ENCODE measurements around the gene PRKN.
"Not testable (repeated sequence)": the region's sequence is repeated elsewhere in the genome, so short reads cannot be mapped to it uniquely, and the experiment has no call there.

The PRKN gene

DNA sequence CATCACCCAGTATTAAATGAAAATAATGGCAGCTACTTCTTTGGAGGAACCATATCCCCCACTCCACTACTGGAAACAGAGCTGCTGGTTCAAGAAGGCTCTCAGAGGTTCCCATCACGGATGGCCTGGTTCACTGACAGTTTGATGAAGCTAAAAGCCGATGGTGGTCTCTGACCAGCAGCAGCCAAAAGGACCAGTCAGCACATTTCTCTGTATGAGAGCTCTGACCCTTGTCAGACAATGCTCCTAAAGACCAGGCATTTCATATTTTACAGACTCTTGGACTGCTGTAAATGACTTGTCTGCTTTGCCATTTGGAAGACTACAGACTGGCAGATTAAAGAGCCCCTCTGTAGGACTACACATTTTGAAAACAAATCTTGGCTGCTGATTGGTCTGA is 16.6 kb downstream of the PRKN start:
- no peak for DNase-seq (ENCODE audit: low read depth)

DNA sequence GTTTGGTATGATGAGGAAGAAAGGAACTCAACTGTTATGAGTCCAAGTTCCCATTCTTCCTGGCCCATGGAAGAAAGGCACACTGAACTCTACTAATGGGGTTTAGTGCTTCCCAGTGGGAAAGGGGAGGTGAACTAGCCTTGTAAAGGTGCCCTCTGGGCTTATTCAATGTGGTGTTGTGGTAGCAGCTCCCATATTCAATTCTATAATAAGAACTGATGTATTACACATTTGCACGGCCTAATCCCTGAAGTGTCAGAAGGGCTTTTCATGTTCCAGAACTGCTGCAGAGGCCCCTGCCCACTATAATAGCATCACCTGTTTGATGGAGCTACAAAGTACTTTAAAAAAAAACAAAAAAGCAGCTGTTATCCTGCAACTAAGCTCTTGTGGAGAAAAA is 17.1 kb downstream of the PRKN start:
- DNase-seq (ENCODE audit: low read depth): no peak

DNA sequence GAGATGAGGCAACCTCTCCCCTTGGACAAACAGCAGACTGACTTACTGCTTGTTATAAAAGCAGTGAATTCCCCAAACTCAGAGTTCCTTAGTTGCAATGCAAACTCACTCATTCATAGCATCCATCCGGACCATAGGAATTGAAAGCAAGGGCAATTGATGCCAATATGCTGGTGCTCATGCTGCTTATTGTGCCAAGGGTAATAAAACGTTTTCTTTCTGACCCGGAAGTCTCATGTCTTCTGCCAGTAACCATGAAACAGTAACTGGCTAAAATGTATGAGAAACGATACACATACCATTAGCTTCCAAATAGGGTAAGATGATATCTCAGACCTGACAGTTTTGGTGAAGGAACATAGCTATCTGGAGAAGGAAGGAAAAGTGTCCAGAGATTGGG is 18.1 kb downstream of the PRKN start:
- DNase-seq (ENCODE audit: low read depth): no peak

DNA sequence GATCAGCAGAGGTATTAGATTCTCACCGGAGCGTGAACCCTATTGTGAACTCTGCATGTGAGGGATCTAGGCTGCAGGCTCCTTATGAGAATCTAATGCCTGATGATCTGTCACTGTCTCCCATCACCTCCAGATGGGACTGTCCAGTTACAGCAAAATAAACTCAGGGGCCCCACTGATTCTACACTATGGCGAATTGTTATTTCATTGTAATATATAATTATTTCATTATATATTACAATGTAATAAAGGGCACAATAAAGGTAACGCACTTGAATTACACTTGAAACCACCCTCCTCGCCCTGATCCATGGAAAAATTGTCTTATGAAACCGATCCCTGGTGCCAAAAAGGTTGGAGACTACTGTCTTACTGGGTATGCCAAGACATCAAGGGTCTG is 18.6 kb downstream of the PRKN start:
- no peak for DNase-seq (ENCODE audit: low read depth)

DNA sequence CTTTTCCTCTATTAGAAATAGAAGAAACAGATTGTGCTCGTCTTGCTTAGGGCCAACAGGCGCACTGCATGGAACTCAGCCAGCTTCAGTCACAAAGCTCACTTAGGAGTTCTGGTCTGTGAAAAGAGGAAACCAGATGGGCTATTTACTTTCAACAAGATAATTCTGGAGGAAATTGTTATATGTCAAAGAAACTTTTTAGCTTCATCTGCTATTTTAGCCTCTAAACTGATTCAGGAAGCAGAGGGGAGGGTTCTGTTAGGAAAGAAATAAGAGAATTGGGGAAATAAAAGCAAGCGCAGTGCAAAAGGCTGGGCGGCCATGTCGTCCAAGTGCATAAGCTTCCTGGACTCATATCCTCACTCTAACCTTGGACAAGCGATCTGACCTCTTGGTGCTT is 21.3 kb downstream of the PRKN start:
- DNase-seq (ENCODE audit: low read depth): no peak

DNA sequence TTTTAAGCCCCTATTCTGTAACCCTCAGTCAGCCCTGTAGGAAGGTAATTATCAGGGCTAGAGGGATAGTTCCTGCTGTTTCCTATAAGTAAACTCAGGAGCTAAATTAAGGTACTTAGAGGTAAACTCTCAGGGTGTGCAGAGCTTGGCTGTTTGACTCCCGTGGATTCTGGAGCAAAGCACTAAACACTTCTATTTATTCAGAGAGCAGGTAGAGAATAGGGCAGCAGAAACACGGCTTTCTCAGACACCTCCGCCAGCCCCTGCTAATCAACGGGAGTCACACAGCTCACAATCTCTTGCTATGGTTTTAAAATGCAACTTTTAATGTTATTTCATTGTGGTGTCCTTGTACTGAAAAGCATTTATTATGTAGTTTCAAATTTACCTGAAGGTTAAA is 21.8 kb downstream of the PRKN start:
- DNase-seq (ENCODE audit: low read depth): no peak

DNA sequence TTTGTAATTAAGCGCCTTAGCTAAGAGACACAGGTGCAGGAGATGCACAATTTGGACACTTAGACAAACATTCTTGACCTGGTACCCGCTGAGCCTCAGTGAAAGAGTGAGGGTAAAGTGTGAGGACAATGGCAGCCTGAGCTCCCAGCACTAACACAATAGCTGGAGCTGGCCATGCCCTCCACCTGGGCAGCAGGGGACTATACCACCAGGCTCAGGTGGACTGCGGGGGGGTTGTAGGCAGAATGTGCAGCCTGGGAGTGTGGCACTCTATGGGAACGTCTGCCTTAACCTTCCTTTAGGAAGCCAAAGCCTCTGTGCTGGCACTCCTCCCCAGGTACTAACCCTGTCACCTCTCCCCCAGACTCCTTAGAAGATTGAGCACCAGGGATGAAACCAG is 23.6 kb downstream of the PRKN start:
- no peak for DNase-seq (ENCODE audit: low read depth)

DNA sequence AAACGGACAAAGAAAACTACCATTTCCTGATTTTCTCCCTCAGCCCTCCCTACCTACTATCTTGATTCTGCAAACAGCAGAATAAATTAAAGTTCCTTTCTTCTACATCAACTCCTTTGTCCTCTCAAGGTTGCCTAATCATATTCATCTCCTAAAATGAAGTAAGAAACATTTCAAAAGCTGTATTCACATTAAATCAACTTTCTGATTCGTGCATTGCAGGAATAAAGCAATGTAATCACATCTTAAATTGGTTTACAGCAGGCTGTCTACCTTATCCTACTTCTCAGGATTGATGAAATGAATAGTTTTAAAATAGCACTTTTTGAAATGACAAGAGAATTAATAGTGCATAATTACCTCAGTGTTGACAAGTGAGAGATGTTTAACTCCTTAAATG is 25.1 kb downstream of the PRKN start:
- DNase-seq (ENCODE audit: low read depth): no peak

DNA sequence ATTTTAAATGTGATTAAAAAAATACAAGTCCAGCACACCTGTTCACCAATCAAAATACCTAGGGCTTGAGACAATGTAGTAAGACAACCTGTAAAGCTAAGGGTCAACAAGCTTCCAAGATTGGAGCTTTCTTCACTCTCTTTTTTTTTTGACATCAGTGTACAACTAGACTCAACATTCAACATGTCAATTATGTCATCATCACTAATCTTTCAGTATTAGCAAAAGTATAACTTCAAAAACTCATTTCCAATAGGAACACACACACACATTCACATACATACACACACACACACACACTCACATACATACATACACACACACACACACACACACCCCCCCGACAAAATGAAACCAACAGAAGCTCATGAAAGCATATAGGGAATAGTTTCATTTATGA is 26.0 kb downstream of the PRKN start:
- no peak for DNase-seq (ENCODE audit: low read depth)

DNA sequence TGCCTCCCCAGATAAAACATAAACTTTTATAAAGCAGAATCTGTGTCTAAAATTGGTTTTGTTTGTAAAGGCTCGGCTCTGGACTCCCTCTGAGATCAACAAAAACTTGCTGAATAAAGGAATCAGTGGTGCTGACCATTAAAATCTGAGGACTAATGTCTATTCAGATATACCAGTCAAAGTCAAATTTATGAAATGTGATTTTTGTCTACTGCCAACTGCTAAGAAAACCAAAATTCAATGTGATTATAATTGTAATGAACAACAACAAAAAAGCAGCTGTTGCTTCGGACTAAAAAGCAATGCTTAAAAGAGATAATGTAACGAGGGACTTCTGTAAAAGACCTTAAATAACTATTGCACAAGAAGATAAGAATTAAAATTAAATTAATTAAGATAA is 26.6 kb downstream of the PRKN start:
- DNase-seq (ENCODE audit: low read depth): no peak

DNA sequence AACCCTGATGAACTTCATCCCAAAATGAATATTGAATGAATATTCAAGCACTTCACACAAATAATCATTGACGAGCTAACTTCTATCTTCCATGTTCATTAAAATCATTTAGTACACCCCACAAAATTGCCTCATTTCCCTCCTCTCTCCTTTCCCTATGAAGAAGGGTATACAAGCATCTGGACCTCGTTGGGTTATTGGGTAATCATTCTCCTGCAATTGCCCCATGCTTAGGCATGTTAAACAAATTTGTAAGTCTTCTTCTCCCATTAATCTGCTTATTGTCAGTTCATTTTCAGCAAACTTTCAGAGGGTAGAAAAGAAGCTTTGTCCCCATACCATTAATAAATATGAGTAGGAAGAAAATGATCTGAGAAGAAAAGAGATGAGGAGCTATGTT is 27.6 kb downstream of the PRKN start:
- DNase-seq (ENCODE audit: low read depth): no peak

DNA sequence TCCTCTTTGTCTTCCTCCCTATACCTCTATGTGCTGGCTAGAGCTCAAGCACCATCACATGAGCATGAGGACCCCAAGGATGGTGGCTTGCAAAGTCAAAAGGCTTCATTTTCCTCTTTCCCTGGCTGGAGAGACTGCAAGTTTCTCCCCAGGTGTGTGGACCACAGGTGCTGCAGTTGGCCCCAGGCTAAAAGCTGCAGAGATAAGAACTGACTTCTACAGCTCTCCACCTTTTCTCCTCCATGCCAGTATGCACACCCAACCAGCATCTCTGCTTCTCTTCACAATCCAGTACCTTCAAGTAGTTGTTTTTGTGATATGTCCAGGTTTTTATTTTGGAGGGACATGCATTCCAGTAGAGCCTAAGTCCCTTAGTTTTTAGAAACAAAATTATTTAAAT is 29.1 kb downstream of the PRKN start:
- DNase-seq (ENCODE audit: low read depth): no peak

DNA sequence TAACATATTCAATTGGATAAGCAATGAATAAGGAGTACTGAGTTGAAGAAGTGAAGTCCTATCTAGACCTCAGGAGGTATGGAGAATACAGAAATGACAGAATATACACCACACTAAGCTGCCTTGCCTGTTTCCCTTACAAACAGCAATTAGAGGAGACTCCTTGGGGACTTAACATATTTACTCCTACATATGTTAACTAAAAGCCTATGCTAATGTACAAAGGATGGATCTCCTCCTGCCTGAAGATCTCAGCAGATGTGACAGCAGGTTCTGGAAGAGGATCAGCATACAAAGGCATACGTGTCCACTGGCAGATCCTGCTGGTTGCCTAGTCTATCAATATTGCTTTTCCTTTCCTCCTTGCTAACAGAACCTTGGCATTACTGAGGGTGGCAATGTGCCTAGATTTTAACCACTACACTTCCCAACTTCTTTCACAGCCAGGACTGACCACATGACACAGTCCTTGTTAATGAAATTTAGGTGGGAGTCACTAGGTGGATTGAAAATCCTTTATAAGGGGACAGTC is 29.6 kb downstream of the PRKN start:
- DNase-seq (ENCODE audit: low read depth): no peak

DNA sequence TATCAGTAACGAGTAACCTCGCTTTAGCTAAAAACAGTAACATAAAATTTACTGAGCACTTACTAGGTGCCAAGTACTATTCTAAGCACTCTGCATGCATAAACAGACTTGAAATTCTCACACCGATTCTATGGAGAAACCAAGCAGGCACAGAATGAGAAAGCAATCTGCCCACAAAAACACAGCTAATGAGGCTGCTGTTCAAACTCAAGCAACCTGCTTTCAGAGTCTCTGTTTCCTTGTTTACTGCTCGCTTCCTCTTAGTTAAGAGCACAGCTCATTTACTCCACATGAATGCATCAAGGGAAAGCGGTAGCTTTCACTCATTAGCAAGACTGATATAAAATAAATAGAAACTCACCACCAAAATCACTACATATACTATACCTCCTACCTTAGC is 37.4 kb downstream of the PRKN start:
- DNase-seq (ENCODE audit: low read depth): no peak

DNA sequence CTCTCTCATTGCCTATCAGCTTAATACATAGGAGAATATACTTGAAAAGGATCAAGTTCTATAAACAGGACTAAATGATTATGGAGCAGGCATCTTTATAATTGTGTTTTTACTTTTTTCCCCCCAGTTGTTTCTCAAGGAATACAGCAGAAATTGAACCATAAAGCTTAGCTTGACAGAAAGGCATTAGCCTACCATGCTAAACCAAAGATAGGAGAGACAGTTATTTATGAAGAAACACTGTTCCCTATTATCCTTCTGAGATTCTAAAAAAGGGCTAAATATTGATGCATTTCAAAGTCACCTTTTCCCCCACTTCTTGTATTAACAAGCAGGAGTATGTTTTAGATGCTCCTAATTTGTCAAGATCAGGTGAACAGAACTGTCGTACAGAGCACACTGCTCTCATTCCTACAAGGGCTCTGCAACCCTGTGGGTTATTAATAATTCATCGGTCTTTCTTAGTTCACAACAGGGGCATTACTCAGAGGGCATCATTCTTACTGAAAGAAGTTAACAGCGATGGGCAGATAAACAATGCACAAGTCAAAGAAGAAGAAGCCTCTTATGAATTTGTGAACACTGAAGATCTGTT is 38.7 kb downstream of the PRKN start:
- no peak for DNase-seq (ENCODE audit: low read depth)

DNA sequence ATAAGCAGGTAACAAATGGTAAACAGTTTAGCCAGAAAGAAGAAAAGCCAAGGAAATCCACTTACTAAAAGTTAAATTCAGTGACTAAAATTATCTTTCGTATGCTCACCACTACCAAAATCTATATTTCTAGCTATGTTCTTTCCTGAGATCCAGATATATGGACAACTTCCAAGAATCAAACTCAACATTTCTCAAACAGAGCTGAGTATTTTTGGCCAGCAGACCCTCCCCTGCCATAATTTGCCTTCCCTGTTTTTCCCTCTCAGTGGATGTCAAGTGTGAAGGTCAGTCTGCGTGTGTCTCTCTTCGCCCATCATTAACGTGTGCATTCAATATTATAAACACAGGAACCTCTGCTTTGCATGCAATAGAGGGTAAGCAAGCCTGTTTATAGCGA is 42.0 kb downstream of the PRKN start:
- DNase-seq (ENCODE audit: low read depth): no peak

DNA sequence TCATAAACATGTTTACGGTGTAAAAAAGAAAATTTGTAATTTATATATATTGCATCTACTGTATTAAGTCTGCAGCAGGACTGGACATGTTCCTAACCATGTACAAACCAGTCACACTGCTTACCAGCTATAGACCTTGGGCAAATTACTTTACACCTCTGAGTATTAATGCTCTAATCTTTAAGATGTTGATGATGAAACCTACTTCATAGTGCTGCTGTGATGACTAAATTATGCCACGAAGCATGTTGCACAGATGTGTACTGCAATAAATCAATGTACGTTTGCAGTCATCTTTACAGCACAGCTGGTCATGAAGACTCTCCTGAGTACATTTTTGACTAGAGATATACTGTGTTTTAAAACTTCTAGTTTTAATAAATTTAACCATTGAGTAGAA is 42.6 kb downstream of the PRKN start:
- DNase-seq (ENCODE audit: low read depth): peak; percentile 49

DNA sequence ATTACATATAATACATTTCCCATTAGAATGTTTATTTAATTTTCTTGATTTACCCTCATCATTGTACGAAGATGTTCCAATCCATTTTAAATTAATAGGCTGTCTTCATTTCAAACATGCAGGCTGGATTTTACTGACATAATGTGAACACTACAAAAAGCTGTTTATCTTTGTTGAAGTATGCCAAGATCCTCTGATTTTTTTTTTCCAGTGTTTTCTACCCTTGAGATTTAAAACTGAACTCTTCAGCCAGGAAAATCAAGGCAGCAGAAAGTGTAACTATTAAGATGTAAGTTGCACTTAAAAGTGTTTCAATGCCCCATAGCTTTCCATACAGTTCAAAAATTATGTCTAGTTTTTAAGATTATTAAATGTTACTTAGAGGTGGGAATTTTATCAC is 43.5 kb downstream of the PRKN start:
- no peak for DNase-seq (ENCODE audit: low read depth)

DNA sequence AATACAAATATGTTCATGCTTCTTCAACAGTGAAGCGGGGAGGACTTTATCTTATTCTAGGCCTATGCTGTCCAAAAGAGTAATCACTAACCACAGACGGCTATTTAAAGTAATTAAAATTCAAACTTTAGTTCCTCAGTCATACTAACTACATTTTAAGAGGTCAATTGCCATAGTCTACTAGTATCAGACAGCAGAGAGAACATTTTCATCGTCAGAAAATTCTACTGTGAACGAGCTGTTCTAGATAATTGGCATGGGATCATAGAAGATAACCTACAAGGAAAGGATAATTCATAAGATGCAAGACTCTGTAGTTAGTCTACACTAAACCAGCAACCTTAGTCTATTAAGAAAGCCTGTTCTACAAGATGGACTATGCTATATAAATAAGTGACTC is 44.4 kb downstream of the PRKN start:
- DNase-seq (ENCODE audit: low read depth): no peak

DNA sequence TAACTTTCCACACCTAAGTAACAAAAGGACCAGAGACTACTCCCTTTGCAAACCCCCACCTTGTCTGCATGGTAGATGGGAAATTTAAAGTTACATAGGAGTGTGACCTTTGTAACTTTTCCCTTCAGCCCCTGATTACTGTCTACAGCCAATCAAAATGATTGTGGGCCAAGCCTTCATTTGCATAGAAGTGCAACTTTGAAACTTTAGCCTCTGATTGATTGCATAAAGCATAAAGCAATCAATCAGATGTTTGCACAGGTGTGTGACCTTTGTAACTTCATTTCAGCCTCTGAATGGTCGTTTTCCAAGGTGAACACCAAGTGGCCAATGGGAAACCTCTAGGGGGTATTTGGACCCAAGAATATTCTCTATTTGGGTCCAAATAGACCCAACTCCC is 46.1 kb downstream of the PRKN start:
- no peak for DNase-seq (ENCODE audit: low read depth)

DNA sequence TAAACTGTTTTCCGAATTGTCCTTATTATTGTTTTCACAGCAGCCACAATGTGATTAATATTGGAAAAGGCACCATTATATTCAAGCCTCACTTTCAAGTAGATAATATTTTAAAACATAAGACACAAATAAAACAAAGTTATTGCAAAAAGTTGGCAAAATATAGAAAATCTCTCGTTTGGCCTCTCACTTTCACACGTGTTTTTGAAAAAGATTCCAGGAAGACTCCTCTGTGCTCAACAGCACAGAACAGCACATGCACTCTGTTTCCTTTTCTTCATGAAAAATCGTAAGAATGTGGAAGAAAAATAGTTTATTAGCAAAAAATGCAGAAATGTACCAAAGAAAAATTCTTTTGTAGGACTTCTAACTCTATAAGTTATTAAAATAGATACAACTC is 46.7 kb downstream of the PRKN start:
- DNase-seq (ENCODE audit: low read depth): no peak

DNA sequence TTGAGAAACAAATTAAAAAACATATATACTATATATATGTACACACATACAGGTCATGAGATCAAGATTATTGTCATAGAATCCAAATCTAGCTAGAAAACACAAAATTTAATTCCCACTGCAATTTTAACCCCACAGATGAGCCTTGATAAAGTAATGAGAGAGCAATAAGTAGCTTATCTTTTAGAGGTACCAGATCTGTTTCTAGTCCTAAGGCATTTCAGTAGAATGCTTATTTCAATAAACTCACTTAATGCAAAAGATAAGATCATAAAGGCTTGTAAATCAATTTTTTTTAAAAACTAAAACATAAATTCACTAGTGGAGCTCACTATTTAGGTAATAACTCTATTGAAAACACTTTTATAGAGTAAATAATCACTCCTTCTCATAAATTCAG is 47.2 kb downstream of the PRKN start:
- DNase-seq (ENCODE audit: low read depth): no peak

DNA sequence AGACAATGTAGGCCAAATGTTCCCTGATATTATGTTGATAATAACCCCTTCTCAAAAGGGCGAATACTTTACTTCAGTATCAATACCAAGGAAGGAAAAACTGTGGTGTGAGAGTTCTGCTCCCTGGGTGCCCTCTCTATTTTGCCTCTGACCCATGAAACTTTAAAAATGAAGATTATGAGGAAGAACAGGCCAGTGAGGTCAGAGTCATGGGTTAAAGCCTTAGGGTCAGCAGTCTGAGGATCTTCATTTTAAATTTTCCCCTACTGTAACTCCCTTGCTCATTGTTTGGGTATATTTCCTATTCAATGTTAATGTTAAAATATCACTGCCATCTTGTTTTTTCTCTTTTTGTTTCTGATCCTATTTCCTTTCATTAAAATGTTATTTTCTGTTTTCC is 47.9 kb downstream of the PRKN start:
- DNase-seq (ENCODE audit: low read depth): no peak

DNA sequence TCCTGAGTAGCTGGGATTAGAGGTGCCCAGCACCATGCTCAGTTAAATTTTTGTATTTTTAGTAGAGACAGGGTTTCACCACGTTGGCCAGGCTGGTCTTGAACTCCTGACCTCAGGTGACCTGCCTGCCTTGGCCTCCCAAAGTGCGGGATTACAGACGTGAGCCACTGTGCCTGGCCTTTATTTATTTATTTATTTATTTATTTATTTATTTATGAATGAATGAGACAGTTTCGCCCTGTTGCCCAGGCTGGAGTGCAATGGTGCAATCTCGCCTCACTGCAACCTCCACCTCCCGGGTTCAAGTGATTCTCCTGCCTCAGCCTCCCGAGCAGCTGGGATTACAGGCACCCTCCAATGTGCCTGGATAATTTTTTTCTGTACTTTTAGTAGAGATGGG is 48.7 kb downstream of the PRKN start:
- not testable (repeated sequence) for DNase-seq (ENCODE audit: low read depth)

DNA sequence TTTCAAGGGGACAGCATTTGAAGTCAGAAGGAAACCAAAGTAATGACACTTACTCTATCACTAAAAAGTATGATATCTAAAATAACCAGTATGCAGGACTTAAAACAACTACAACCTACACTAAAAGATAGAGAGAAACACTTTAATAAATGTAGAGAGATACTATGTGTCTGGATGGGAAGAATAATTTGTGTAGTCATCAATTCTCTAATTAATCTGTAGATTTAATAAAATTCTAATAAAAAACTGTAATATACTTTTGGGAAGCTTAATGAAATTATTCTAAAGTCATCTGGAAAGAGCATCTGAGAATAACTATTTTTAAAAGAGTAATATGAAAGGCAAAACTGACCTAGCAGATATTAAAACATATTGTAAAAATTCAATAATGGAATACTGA is 52.1 kb downstream of the PRKN start:
- DNase-seq (ENCODE audit: low read depth): no peak

Data from ELR (cell line).